Cardiac atrium fibroblast (primary cell): ENCODE data around the gene NEIL3. TPM values are rescaled to one million over a fixed set of nuclear protein-coding genes. Genes with fewer than 3 reads are reported as not detected.

Source experiments
- total RNA-seq: library from RNA; depleted of rRNA; stranded (reverse); fragments of >200 nt; gene quantifications from 2 replicates; pipeline ENCODE4 v1.2.3, GENCODE V29; 2015

NEIL3 gene
- total RNA-seq, result 0.65 and 1.3 TPM in 2 replicates

DNA sequence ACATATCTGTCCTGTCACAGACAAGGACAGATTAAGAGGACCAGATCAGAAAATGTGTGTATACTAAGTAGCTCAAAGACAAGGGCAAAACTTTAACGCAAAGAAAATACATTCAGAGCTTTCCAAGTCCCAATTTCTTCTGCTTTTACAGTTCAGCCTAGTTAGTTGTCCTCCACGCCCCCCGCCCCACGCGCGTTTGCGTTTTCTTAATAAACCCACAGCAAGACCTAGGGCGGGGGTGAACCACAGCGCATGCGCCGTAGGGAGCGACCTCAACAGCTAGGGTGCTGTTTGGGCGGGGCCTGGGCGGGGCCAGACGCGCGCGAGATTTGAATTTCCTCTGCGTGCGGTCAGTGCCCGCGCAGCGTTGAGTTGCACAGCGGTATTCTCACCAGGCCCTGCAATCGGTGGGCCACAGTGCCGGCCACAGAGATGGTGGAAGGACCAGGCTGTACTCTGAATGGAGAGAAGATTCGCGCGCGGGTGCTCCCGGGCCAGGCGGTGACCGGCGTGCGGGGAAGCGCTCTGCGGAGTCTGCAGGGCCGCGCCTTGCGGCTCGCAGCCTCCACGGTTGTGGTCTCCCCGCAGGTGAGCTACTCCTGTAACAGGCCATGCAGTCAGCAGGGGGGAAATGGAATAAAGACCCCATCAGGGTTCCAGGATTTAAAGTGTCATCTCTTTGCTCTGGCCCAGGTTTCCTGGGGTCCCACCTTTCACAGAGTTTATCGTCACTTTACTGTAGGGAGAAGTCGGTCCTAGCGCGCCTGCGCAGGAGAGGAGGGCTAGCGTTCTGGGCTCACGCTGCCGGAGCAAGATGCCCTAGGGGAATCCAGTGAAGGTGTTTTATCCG, at the start of gene NEIL3:
Gene NEIL3, plus strand, starts transcription at position 353 of the 850 bp plus-strand sequence. Its CDS starts 80 bp downstream, at position 433.

Other genes with a start within 250 kb of the NEIL3 start
- gene AGA, start 132.6 kb downstream of the NEIL3 start, total RNA-seq, result 26.2 and 30.1 TPM in 2 replicates